ENCODE data around the gene MZF1.

MZF1 gene

DNA sequence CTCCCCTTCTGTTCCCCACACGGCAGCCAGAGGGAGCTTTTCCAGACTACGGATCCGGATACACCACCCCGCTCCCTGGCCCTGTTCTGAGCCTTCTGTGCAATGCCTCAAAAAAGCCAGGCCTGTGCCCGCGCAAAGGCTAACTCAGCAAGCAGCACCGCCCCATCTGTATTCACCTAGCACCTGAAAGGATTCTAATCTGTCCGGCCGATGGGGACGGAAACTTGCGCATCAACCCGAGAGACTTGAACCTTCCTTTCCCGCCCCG is 54.1 kb downstream of the MZF1 start:
- no peaks in the 10 kb centered on the region for H3K27me3 Mint-ChIP-seq (ENCODE audit: low read depth)
- H3K36me3 Mint-ChIP-seq (ENCODE audit: low read depth): peaks cover 15% of the 10 kb centered on the region
- H3K4me1 Mint-ChIP-seq (ENCODE audit: low read depth): peaks cover 39% of the 10 kb centered on the region
- H3K9me3 Mint-ChIP-seq: no peaks in the 10 kb centered on the region
- peak overlapping the region; percentile 97 for H3K27ac Mint-ChIP-seq
- H3K4me3 Mint-ChIP-seq: peak overlapping the region; percentile 100

GRCh38 chr19:58518256-58519086 is 54.7 kb downstream of the MZF1 start:
- Mint-ChIP-seq H3K4me1 (ENCODE audit: low read depth) (peaks cover 41% of the 10 kb centered on the region), H3K4me3 (peak overlapping the region; percentile 100), H3K27me3 (ENCODE audit: low read depth) (no peaks in the 10 kb centered on the region), H3K36me3 (ENCODE audit: low read depth) (peaks cover 15% of the 10 kb centered on the region), H3K27ac (peak overlapping the region; percentile 97), H3K9me3 (no peaks in the 10 kb centered on the region)

- H3K4me3 Mint-ChIP-seq: no peak overlapping the region
- H3K27ac Mint-ChIP-seq: no peak overlapping the region
- H3K9me3 Mint-ChIP-seq: no peaks in the 10 kb centered on the region
- H3K27me3 Mint-ChIP-seq (ENCODE audit: low read depth): no peaks in the 10 kb centered on the region
- H3K36me3 Mint-ChIP-seq (ENCODE audit: low read depth): peaks cover 15% of the 10 kb centered on the region
- peaks cover 41% of the 10 kb centered on the region for H3K4me1 Mint-ChIP-seq (ENCODE audit: low read depth)
Observed at GRCh38 chr19:58516964-58517833, 55.9 kb downstream of the MZF1 start.

GRCh38 chr19:58516246-58516836 is 56.8 kb downstream of the MZF1 start:
- peak overlapping the region; percentile 52 for H3K4me3 Mint-ChIP-seq
- peaks cover 41% of the 10 kb centered on the region for H3K4me1 Mint-ChIP-seq (ENCODE audit: low read depth)

DNA sequence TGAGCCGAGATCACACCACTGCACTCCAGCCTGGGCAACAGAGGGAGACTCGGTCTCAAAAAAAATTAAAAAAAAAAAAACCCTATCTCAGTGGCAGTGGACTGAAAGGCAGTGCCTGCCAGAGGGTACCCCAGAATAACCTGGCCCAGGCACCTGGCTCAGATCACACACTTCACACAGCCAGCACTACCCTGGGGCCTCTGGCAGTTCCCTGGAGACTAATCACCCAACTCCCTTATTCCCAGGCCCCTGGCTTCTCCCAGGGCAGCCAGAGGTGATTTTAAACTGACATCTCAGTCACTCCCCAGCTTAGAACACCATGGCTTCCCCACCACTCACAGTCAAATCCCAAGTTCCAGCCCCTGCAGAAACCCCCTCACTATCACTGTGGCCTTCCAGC is 57.9 kb downstream of the MZF1 start:
- H3K9me3 Mint-ChIP-seq: no peaks in the 10 kb centered on the region
- no peaks in the 10 kb centered on the region for H3K27me3 Mint-ChIP-seq (ENCODE audit: low read depth)
- peaks cover 37% of the 10 kb centered on the region for H3K4me1 Mint-ChIP-seq (ENCODE audit: low read depth)
- peak overlapping the region; percentile 57 for H3K27ac Mint-ChIP-seq
- peaks cover 16% of the 10 kb centered on the region for H3K36me3 Mint-ChIP-seq (ENCODE audit: low read depth)
- peak overlapping the region; percentile 52 for H3K4me3 Mint-ChIP-seq

More at GRCh38 chr19:58516246-58516836, 56.8 kb downstream of the MZF1 start:
- Mint-ChIP-seq H3K36me3 (ENCODE audit: low read depth) (peaks cover 15% of the 10 kb centered on the region), H3K27me3 (ENCODE audit: low read depth) (no peaks in the 10 kb centered on the region), H3K27ac (no peak overlapping the region), H3K9me3 (no peaks in the 10 kb centered on the region)

GRCh38 chr19:58514564-58515022 is 58.5 kb downstream of the MZF1 start:
- Mint-ChIP-seq H3K4me1 (ENCODE audit: low read depth) (peaks cover 33% of the 10 kb centered on the region), H3K27ac (peak overlapping the region; percentile 93), H3K36me3 (ENCODE audit: low read depth) (peaks cover 16% of the 10 kb centered on the region), H3K9me3 (no peaks in the 10 kb centered on the region), H3K27me3 (ENCODE audit: low read depth) (no peaks in the 10 kb centered on the region), H3K4me3 (peak overlapping the region; percentile 86)

- Mint-ChIP-seq H3K36me3 (ENCODE audit: low read depth) (peaks cover 14% of the 10 kb centered on the region), H3K27me3 (ENCODE audit: low read depth) (no peaks in the 10 kb centered on the region), H3K4me3 (peak overlapping the region; percentile 86), H3K27ac (peak overlapping the region; percentile 93), H3K4me1 (ENCODE audit: low read depth) (peaks cover 30% of the 10 kb centered on the region), H3K9me3 (no peaks in the 10 kb centered on the region)
Observed at GRCh38 chr19:58513694-58514563, 59.2 kb downstream of the MZF1 start.

GRCh38 chr19:58513213-58513693 is 59.9 kb downstream of the MZF1 start:
- H3K27ac Mint-ChIP-seq: peak overlapping the region; percentile 82
- H3K36me3 Mint-ChIP-seq (ENCODE audit: low read depth): peaks cover 12% of the 10 kb centered on the region
- H3K4me3 Mint-ChIP-seq: peak overlapping the region; percentile 86
- no peaks in the 10 kb centered on the region for H3K27me3 Mint-ChIP-seq (ENCODE audit: low read depth)
- peaks cover 25% of the 10 kb centered on the region for H3K4me1 Mint-ChIP-seq (ENCODE audit: low read depth)
- no peaks in the 10 kb centered on the region for H3K9me3 Mint-ChIP-seq

Data from T-helper 1 cell treated with Interleukin-12 subunit alpha and Interleukin-12 subunit beta and Interleukin-4 antibody, amounts not matched to agents 30 μg/mL and 1 μg/mL, for 36 hours (primary cell).